Fibroblast of the aortic adventitia (primary cell): ENCODE measurements around the gene ZNF135. TPM values are rescaled to one million over a fixed set of nuclear protein-coding genes. Genes with fewer than 3 reads are reported as not detected.

ENCODE experiments used
- DNase-seq: peaks from one replicate; pipeline ENCODE4 v3.0.0-alpha.2; 2010; ENCODE audit warnings: low read depth
- H3K4me3 ChIP-seq: 2 replicates; pipeline ENCODE4 v1.5.1; 2011; ENCODE audit warnings: low read depth, mild to moderate bottlenecking, control low read depth, low read length, moderate library complexity
- total RNA-seq: library from RNA; depleted of rRNA; stranded (reverse); fragments of >200 nt; gene quantifications from 2 replicates; pipeline ENCODE4 v1.2.3, GENCODE V29; 2012; ENCODE audit warnings: low replicate concordance
- TF ChIP-seq, protein P1 (sequence below): IDR thresholded peaks from 2 replicates; pipeline ENCODE4 v1.5.1; 2011; ENCODE audit warnings: mild to moderate bottlenecking, low read length, control low read depth, inconsistent platforms; ENCODE audit not compliant: insufficient read depth

Gene ZNF135
- total RNA-seq, 1 donor: 2.2 TPM

- TF ChIP-seq, protein P1, sequence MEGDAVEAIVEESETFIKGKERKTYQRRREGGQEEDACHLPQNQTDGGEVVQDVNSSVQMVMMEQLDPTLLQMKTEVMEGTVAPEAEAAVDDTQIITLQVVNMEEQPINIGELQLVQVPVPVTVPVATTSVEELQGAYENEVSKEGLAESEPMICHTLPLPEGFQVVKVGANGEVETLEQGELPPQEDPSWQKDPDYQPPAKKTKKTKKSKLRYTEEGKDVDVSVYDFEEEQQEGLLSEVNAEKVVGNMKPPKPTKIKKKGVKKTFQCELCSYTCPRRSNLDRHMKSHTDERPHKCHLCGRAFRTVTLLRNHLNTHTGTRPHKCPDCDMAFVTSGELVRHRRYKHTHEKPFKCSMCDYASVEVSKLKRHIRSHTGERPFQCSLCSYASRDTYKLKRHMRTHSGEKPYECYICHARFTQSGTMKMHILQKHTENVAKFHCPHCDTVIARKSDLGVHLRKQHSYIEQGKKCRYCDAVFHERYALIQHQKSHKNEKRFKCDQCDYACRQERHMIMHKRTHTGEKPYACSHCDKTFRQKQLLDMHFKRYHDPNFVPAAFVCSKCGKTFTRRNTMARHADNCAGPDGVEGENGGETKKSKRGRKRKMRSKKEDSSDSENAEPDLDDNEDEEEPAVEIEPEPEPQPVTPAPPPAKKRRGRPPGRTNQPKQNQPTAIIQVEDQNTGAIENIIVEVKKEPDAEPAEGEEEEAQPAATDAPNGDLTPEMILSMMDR: no peak
These were observed 60.1 kb downstream of the ZNF135 start for GRCh38 chr19:58118979-58119733.

More at GRCh38 chr19:58118979-58119733, 60.1 kb downstream of the ZNF135 start:
- no peak for DNase-seq
- H3K4me3 ChIP-seq: no peak overlapping the region

Other genes with a start within 250 kb of the ZNF135 start
- 4.3 and 11.3 TPM in 2 replicates for gene ZNF552, start 244.4 kb upstream of the ZNF135 start, total RNA-seq
- gene ZNF587B, start 229.0 kb upstream of the ZNF135 start, total RNA-seq: 18.3 and 38.7 TPM in 2 replicates
- 29.6 and 39.2 TPM in 2 replicates for gene ZNF587, start 209.4 kb upstream of the ZNF135 start, total RNA-seq
- gene ZNF814, start 170.2 kb upstream of the ZNF135 start, total RNA-seq: 5.0 and 10.3 TPM in 2 replicates
- 15.8 and 16.1 TPM in 2 replicates for gene ZNF417, start 142.7 kb upstream of the ZNF135 start, total RNA-seq
- 3.6 and 13.6 TPM in 2 replicates for gene ZNF418, start 123.9 kb upstream of the ZNF135 start, total RNA-seq
- 2.5 and 7.7 TPM in 2 replicates for gene ZNF256, start 111.6 kb upstream of the ZNF135 start, total RNA-seq
- 0.49 TPM in 1 of 2 replicates, not detected in the other for gene C19orf18, start 84.7 kb upstream of the ZNF135 start, total RNA-seq
- gene ZNF606, start 56.5 kb upstream of the ZNF135 start, total RNA-seq: 17.9 and 33.8 TPM in 2 replicates
- not detected in 2 replicates for gene ZSCAN1, start 25.3 kb upstream of the ZNF135 start, total RNA-seq
- gene ZSCAN18, start 38.9 kb downstream of the ZNF135 start, total RNA-seq: 7.6 and 50.7 TPM in 2 replicates
- 8.7 and 13.6 TPM in 2 replicates for gene ZNF329, start 91.5 kb downstream of the ZNF135 start, total RNA-seq
- gene ZNF274, start 123.8 kb downstream of the ZNF135 start, total RNA-seq: 14.7 and 15.6 TPM in 2 replicates
- 28.2 and 35.6 TPM in 2 replicates for gene ZNF544, start 169.6 kb downstream of the ZNF135 start, total RNA-seq
- 5.1 and 7.6 TPM in 2 replicates for gene ZNF8, start 219.7 kb downstream of the ZNF135 start, total RNA-seq
- gene ERVK3-1, start 246.1 kb downstream of the ZNF135 start, total RNA-seq: 33.2 and 41.1 TPM in 2 replicates